Fibroblast of the aortic adventitia (primary cell): ENCODE data around the gene ZNF638. TPM values are rescaled to one million over a fixed set of nuclear protein-coding genes. Genes with fewer than 3 reads are reported as not detected.

Source experiments
- DNase-seq: peaks from one replicate; pipeline ENCODE4 v3.0.0-alpha.2; 2010; ENCODE audit warnings: low read depth
- H3K4me3 ChIP-seq: 2 replicates; pipeline ENCODE4 v1.5.1; 2011; ENCODE audit warnings: low read depth, mild to moderate bottlenecking, control low read depth, low read length, moderate library complexity
- small RNA-seq: library from RNA; depleted of rRNA; stranded (forward); fragments of <200 nt; gene quantifications from one replicate; pipeline ENCODE3, GENCODE V24; 2012
- total RNA-seq: library from RNA; depleted of rRNA; stranded (reverse); fragments of >200 nt; gene quantifications from 2 replicates; pipeline ENCODE4 v1.2.3, GENCODE V29; 2012; ENCODE audit warnings: low replicate concordance
- TF ChIP-seq, protein P1 (sequence below): IDR thresholded peaks from 2 replicates; pipeline ENCODE4 v1.5.1; 2011; ENCODE audit warnings: mild to moderate bottlenecking, low read length, control low read depth, inconsistent platforms; ENCODE audit not compliant: insufficient read depth

ZNF638 gene
- total RNA-seq, 1 donor = 123 TPM

DNA sequence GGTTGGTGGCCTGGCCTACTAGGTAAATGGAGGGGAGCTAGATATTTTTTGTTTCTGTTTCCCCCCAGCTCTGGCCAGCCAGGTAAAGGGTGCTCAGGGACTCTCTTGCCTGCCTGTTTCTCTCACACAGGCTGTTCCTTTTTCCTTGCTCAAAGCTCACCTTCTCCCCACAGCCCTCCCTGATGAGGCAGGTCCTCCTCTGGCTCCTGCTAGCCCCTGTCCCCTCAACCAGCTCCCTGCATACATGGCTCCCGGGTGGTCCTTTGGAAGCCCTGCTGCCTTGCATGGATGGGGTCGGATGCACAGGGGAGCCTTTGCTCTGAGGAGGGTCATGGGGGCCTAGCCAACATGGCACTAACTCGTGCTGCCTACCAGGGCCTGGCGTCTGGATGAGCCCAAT is 149.5 kb downstream of the ZNF638 start:
- no peak for DNase-seq
- TF ChIP-seq, protein P1, sequence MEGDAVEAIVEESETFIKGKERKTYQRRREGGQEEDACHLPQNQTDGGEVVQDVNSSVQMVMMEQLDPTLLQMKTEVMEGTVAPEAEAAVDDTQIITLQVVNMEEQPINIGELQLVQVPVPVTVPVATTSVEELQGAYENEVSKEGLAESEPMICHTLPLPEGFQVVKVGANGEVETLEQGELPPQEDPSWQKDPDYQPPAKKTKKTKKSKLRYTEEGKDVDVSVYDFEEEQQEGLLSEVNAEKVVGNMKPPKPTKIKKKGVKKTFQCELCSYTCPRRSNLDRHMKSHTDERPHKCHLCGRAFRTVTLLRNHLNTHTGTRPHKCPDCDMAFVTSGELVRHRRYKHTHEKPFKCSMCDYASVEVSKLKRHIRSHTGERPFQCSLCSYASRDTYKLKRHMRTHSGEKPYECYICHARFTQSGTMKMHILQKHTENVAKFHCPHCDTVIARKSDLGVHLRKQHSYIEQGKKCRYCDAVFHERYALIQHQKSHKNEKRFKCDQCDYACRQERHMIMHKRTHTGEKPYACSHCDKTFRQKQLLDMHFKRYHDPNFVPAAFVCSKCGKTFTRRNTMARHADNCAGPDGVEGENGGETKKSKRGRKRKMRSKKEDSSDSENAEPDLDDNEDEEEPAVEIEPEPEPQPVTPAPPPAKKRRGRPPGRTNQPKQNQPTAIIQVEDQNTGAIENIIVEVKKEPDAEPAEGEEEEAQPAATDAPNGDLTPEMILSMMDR = no peak

DNA sequence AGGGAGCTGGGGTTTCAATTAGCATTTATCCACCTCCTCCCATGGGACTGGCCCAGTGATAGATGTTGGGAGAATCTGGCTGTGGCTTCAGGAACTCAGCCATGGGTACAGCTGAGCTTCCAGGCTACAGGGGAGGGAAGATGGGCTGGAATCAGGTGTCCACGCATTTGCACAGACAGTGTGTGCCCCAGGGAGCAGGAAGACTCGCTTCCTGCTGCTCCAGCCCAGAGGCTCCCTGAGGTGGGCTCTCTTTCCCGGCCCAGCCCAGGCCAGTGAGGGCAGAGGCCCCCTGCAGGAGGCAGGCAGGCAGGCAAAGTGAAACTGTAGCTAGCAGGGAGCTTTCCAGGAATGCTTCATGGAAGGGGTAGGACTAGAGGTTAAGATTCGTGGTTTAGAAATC is 150.5 kb downstream of the ZNF638 start:
- DNase-seq = no peak
- no peak overlapping the region for H3K4me3 ChIP-seq
- TF ChIP-seq, protein P1 = no peak

More for the DNA sequence above, 149.5 kb downstream of the ZNF638 start:
- H3K4me3 ChIP-seq = no peak overlapping the region

DNA sequence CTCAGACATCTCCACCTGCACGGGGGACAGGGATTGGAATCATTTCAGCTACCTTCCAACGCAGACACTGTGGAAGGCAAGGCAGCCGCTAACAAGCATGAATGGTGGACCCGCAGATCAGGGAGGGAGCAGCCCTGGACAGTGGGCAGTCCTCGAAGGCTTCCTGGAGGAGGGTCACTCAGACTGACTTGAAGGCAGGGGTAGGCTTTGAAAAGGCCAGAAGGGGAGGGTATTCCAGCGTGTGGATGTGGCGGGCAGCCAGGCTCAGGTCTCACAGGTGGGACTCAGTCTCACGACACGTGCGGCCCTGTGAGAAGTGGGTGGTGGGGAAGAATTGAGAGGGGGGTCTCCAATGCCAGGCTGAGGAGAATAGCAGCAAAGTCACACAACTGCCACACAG is 151.7 kb downstream of the ZNF638 start:
- H3K4me3 ChIP-seq = no peak overlapping the region
- TF ChIP-seq, protein P1 = no peak
- no peak for DNase-seq

DNA sequence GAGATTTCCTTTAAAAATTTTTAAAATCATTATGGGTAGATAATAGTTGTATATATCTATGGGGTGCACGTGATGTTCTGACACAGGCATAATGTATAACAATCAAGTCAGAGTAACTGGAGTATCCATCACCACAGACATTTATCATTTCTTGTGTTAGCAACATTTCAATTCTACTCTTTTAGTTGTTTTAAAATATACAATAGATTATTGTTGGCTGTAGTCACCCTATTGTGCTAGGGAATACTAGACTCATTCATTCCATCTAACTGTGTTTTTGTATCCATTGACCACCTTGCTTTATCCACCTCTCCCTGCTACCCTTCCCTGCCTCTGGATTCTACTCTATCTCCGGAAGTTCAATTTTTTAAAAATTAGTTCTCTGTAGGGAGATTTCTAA is 152.8 kb downstream of the ZNF638 start:
- no peak overlapping the region for H3K4me3 ChIP-seq
- TF ChIP-seq, protein P1 = no peak
- DNase-seq = no peak

Small RNAs within 50 kb of the gene (small RNA-seq; reads per million reads assigned to genes)
- gene RNU6-105P = not detected

Other genes starting within 250 kb of the ZNF638 start
- gene MCEE, start 201.6 kb upstream of the ZNF638 start, total RNA-seq = 8.0 and 18.8 TPM in 2 replicates
- gene MPHOSPH10, start 201.1 kb upstream of the ZNF638 start, total RNA-seq = 23.4 and 56.3 TPM in 2 replicates
- 0.27 and 1.6 TPM in 2 replicates for gene PAIP2B, start 104.7 kb upstream of the ZNF638 start, total RNA-seq
- 0.18 and 1.2 TPM in 2 replicates for gene DYSF, start 121.8 kb downstream of the ZNF638 start, total RNA-seq